GM23338 (cell line): ENCODE data around the gene ZBTB45. TPM values are rescaled to one million over a fixed set of nuclear protein-coding genes. Genes with fewer than 3 reads are reported as not detected.

Experiments
- ATAC-seq: fragments of 200-7000 bp; cut with Tn5 transposase; 3 replicates; pipeline ENCODE4 v1.9.1; 2020
- DNase-seq: peaks from one replicate; pipeline ENCODE4 v3.0.0-alpha.2; 2015; ENCODE audit warnings: low spot score
- H2AFZ ChIP-seq: fragments of 200-600 bp; sonication (generic); 2 replicates; pipeline ENCODE4 v1.8.0; 2016; ENCODE audit warnings: antibody characterized with exemption, mild to moderate bottlenecking, moderate library complexity
- H3F3A ChIP-seq: fragments of 200-600 bp; sonication (generic); replicated peaks from 2 replicates; pipeline ENCODE4 v1.8.0; 2017; ENCODE audit warnings: antibody characterized with exemption, mixed run types, low read depth
- H3K27ac ChIP-seq: fragments of 200-600 bp; sonication (generic); 2 replicates; pipeline ENCODE4 v1.6.1; 2016; ENCODE audit warnings: low read depth
- H3K27me3 ChIP-seq: fragments of 200-600 bp; sonication (generic); 2 replicates; pipeline ENCODE4 v1.8.0; 2016; ENCODE audit warnings: mild to moderate bottlenecking, mixed run types, moderate library complexity; ENCODE audit not compliant: insufficient read depth
- H3K36me3 ChIP-seq: fragments of 200-600 bp; sonication (generic); 2 replicates; pipeline ENCODE4 v1.8.0; 2016; ENCODE audit warnings: mild to moderate bottlenecking; ENCODE audit not compliant: insufficient read depth
- H3K4me1 ChIP-seq: fragments of 200-600 bp; sonication (generic); 2 replicates; pipeline ENCODE4 v1.8.0; 2016; ENCODE audit warnings: mild to moderate bottlenecking, moderate library complexity; ENCODE audit not compliant: insufficient read depth
- H3K4me2 ChIP-seq: fragments of 200-600 bp; sonication (generic); 2 replicates; pipeline ENCODE4 v1.7.1; 2017; ENCODE audit warnings: mixed run types
- H3K4me3 ChIP-seq: fragments of 200-600 bp; sonication (generic); 2 replicates; pipeline ENCODE4 v1.6.1; 2016; ENCODE audit warnings: mixed run types
- H3K79me2 ChIP-seq: fragments of 200-600 bp; sonication (generic); replicated peaks from 2 replicates; pipeline ENCODE4 v1.8.0; 2017; ENCODE audit warnings: mild to moderate bottlenecking; ENCODE audit not compliant: insufficient read depth
- H3K9me2 ChIP-seq: fragments of 200-600 bp; sonication (generic); 2 replicates; pipeline ENCODE4 v1.8.0; 2017; ENCODE audit not compliant: insufficient read depth
- H4K20me1 ChIP-seq: fragments of 200-600 bp; sonication (generic); replicated peaks from 2 replicates; pipeline ENCODE4 v1.8.0; 2017; ENCODE audit warnings: mild to moderate bottlenecking; ENCODE audit not compliant: insufficient read depth
- H3K27ac Mint-ChIP-seq: 2 replicates; pipeline ENCODE4 v1.8.0; 2020; ENCODE audit warnings: inconsistent platforms, mild to moderate bottlenecking, moderate library complexity, mixed read lengths
- H3K27me3 Mint-ChIP-seq: 3 replicates; pipeline ENCODE4 v1.8.0; 2022; ENCODE audit warnings: low read depth, mild to moderate bottlenecking, moderate library complexity, mixed read lengths, inconsistent platforms; ENCODE audit not compliant: insufficient read depth, poor library complexity
- H3K36me3 Mint-ChIP-seq: 3 replicates; pipeline ENCODE4 v1.8.0; 2021; ENCODE audit warnings: low read depth, mild to moderate bottlenecking, inconsistent platforms, moderate library complexity, mixed read lengths
- H3K4me1 Mint-ChIP-seq: 3 replicates; pipeline ENCODE4 v1.8.0; 2020; ENCODE audit warnings: mild to moderate bottlenecking, inconsistent platforms, mixed read lengths
- H3K4me3 Mint-ChIP-seq: 3 replicates; pipeline ENCODE4 v1.8.0; 2021; ENCODE audit warnings: moderate library complexity, mild to moderate bottlenecking, inconsistent platforms, mixed read lengths
- H3K9me3 Mint-ChIP-seq: 3 replicates; pipeline ENCODE4 v1.8.0; 2020; ENCODE audit warnings: moderate library complexity, mild to moderate bottlenecking, inconsistent platforms, mixed read lengths
- CREB1 ChIP-seq: fragments of 250-450 bp; sonication (Bioruptor Pico); IDR thresholded peaks from 2 replicates; pipeline ENCODE4 v1.5.0; 2020; ENCODE audit warnings: low read depth, mild to moderate bottlenecking, moderate library complexity
- CTCF ChIP-seq, 2 experiments: fragments of 200-600 bp in 1 of 2; sonication (generic) in 1 of 2; conservative IDR thresholded peaks; 2 replicates each; pipeline versions ENCODE4 v1.5.1 to v1.6.1; 2016 to 2017; ENCODE audit warnings: antibody characterized with exemption in 2 of 2, low read depth in 2 of 2, mild to moderate bottlenecking in 2 of 2, moderate library complexity in 1 of 2
- EZH2 ChIP-seq: fragments of 200-600 bp; sonication (generic); IDR thresholded peaks from one replicate; pipeline ENCODE4 v1.8.0; 2017; ENCODE audit warnings: antibody characterized with exemption, mild to moderate bottlenecking, low read depth; ENCODE audit not compliant: unreplicated experiment
- EZH2phosphoT487 ChIP-seq: fragments of 200-600 bp; sonication (generic); IDR thresholded peaks from one replicate; pipeline ENCODE4 v1.8.1; 2018; ENCODE audit warnings: antibody characterized with exemption; ENCODE audit not compliant: unreplicated experiment
- JUNB ChIP-seq: IDR thresholded peaks from one replicate; pipeline ENCODE4 v1.6.1; 2016; ENCODE audit warnings: antibody characterized with exemption; ENCODE audit not compliant: unreplicated experiment
- NANOG ChIP-seq: IDR thresholded peaks from 2 replicates; pipeline ENCODE4 v1.6.1; 2016; ENCODE audit warnings: antibody characterized with exemption, borderline replicate concordance
- POLR2AphosphoS5 ChIP-seq: IDR thresholded peaks from 2 replicates; pipeline ENCODE4 v1.6.1; 2016; ENCODE audit warnings: antibody characterized with exemption, low read depth
- STAT1 ChIP-seq: IDR thresholded peaks from one replicate; pipeline ENCODE4 v1.6.1; 2016; ENCODE audit warnings: antibody characterized with exemption; ENCODE audit not compliant: unreplicated experiment
- ZNF114 ChIP-seq: fragments of 250-450 bp; sonication (Bioruptor Pico); IDR thresholded peaks from 2 replicates; pipeline ENCODE4 v1.5.0; 2020; ENCODE audit warnings: mild to moderate bottlenecking, moderate library complexity
- ZNF331 ChIP-seq: fragments of 250-450 bp; sonication (Bioruptor Pico); IDR thresholded peaks from 2 replicates; pipeline ENCODE4 v1.5.0; 2020; ENCODE audit warnings: low read depth, mild to moderate bottlenecking, moderate library complexity
- ZNF462 ChIP-seq: fragments of 250-450 bp; sonication (Bioruptor Pico); IDR thresholded peaks from 2 replicates; pipeline ENCODE4 v1.5.0; 2020; ENCODE audit warnings: mild to moderate bottlenecking, moderate library complexity
- polyA plus RNA-seq: library from polyadenylated mRNA; unstranded; fragments of >200 nt; fragmentation: Nextera tagmentation; extraction: Ambion mirVana; gene quantifications from 2 replicates; pipeline ENCODE4 v1.2.1, GENCODE V29; 2016
- total RNA-seq: library from RNA; depleted of rRNA; stranded (reverse); fragments of >200 nt; shearing (Covaris generic); gene quantifications from 2 replicates; pipeline ENCODE4 v1.2.3, GENCODE V29; 2014
- TF ChIP-seq, protein P1 (sequence below): IDR thresholded peaks from 2 replicates; pipeline ENCODE4 v1.6.1; 2016; ENCODE audit warnings: antibody characterized with exemption
- TF ChIP-seq, protein P2 (sequence below): IDR thresholded peaks from one replicate; pipeline ENCODE4 v1.6.1; 2018; ENCODE audit warnings: antibody characterized with exemption; ENCODE audit not compliant: unreplicated experiment

Gene ZBTB45
- total and polyA plus RNA-seq, 2 experiments from 2014 or later = 9.5 to 10.4 TPM

GRCh38 chr19:58473775-58474174, 45.8 kb downstream of the ZBTB45 start:
- TF ChIP-seq POLR2AphosphoS5 (no peak), EZH2phosphoT487 (no peak), ZNF114 (CRISPR knock-in tag) (no peak), CREB1 (CRISPR knock-in tag) (no peak), JUNB (no peak), ZNF331 (CRISPR knock-in tag) (no peak), CTCF (conservative IDR thresholded peaks at IDR 0.05; ENCODE audit: low read depth in 2 of 2) (no peak), STAT1 (no peak), NANOG (no peak), ZNF462 (CRISPR knock-in tag) (no peak), EZH2 (no peak)
- TF ChIP-seq, protein P1, sequence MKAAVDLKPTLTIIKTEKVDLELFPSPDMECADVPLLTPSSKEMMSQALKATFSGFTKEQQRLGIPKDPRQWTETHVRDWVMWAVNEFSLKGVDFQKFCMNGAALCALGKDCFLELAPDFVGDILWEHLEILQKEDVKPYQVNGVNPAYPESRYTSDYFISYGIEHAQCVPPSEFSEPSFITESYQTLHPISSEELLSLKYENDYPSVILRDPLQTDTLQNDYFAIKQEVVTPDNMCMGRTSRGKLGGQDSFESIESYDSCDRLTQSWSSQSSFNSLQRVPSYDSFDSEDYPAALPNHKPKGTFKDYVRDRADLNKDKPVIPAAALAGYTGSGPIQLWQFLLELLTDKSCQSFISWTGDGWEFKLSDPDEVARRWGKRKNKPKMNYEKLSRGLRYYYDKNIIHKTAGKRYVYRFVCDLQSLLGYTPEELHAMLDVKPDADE = no peak
- TF ChIP-seq, protein P2, sequence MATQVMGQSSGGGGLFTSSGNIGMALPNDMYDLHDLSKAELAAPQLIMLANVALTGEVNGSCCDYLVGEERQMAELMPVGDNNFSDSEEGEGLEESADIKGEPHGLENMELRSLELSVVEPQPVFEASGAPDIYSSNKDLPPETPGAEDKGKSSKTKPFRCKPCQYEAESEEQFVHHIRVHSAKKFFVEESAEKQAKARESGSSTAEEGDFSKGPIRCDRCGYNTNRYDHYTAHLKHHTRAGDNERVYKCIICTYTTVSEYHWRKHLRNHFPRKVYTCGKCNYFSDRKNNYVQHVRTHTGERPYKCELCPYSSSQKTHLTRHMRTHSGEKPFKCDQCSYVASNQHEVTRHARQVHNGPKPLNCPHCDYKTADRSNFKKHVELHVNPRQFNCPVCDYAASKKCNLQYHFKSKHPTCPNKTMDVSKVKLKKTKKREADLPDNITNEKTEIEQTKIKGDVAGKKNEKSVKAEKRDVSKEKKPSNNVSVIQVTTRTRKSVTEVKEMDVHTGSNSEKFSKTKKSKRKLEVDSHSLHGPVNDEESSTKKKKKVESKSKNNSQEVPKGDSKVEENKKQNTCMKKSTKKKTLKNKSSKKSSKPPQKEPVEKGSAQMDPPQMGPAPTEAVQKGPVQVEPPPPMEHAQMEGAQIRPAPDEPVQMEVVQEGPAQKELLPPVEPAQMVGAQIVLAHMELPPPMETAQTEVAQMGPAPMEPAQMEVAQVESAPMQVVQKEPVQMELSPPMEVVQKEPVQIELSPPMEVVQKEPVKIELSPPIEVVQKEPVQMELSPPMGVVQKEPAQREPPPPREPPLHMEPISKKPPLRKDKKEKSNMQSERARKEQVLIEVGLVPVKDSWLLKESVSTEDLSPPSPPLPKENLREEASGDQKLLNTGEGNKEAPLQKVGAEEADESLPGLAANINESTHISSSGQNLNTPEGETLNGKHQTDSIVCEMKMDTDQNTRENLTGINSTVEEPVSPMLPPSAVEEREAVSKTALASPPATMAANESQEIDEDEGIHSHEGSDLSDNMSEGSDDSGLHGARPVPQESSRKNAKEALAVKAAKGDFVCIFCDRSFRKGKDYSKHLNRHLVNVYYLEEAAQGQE = no peak
- no peaks in the 10 kb centered on the region for H3K9me3 Mint-ChIP-seq

More at GRCh38 chr19:58473775-58474174, 45.8 kb downstream of the ZBTB45 start:
- peaks cover 17% of the 10 kb centered on the region for H3K36me3 Mint-ChIP-seq
- peaks cover 4% of the 10 kb centered on the region; the same call in 1 of the 2 replicates for H3K4me1 ChIP-seq
- H3K9me2 ChIP-seq = no peaks in the 10 kb centered on the region
- peaks cover 13% of the 10 kb centered on the region for H3F3A ChIP-seq
- no peaks in the 10 kb centered on the region for H4K20me1 ChIP-seq
- H3K4me3 ChIP-seq = no peak overlapping the region
- peaks cover 11% of the 10 kb centered on the region for H3K4me1 Mint-ChIP-seq
- no peak overlapping the region for H3K27ac Mint-ChIP-seq
- H3K27ac ChIP-seq = no peak overlapping the region
- H3K79me2 ChIP-seq = no peaks in the 10 kb centered on the region
- ATAC-seq = no peak
- H3K4me2 ChIP-seq = no peak overlapping the region
- peaks cover 26% of the 10 kb centered on the region for H3K27me3 Mint-ChIP-seq
- no peak overlapping the region; the same call in 2 of the 3 replicates for H3K4me3 Mint-ChIP-seq
- DNase-seq = no peak
- H3K27me3 ChIP-seq = no peaks in the 10 kb centered on the region
- H3K36me3 ChIP-seq = no peaks in the 10 kb centered on the region
- no peak overlapping the region for H2AFZ ChIP-seq
